Measurements from ENCODE around the gene STAT1.

GRCh38 chr2:191013682-191013931 lies 364 bp downstream of the STAT1 start:
- TF ChIP-seq HMG20A (CRISPR knock-in tag; conservative IDR thresholded peaks at IDR 0.05): no peak
- no peak for TF ChIP-seq CHD2 (IDR thresholded peaks at IDR 0.05; ENCODE audit: low read depth, low read length)
- TF ChIP-seq CTCF (IDR thresholded peaks at IDR 0.05 in 2 of 3, conservative IDR thresholded peaks at IDR 0.05 in 1 of 3; ENCODE audit: insufficient read depth in 2 of 3, low read depth in 1 of 3, low read length in 3 of 3): no peak
- TF ChIP-seq ZNF12 (CRISPR knock-in tag; IDR thresholded peaks at IDR 0.05): no peak
- TF ChIP-seq ZBTB34 (CRISPR knock-in tag; IDR thresholded peaks at IDR 0.05): no peak
- TF ChIP-seq HMGXB4 (CRISPR knock-in tag; IDR thresholded peaks at IDR 0.05): no peak
- no peak for TF ChIP-seq HNRNPLL (IDR thresholded peaks at IDR 0.05; ENCODE audit: low read depth, low read length, poor library complexity, severe bottlenecking)
- no peak for TF ChIP-seq PHF20 (IDR thresholded peaks at IDR 0.05; ENCODE audit: partially characterized antibody)
- no peak for TF ChIP-seq NFIC (IDR thresholded peaks at IDR 0.05)
- TF ChIP-seq RAD21 (CRISPR knock-in tag; conservative IDR thresholded peaks at IDR 0.05 in 1 of 2, IDR thresholded peaks at IDR 0.05 in 1 of 2): no peak
- no peak for TF ChIP-seq TBL1XR1 (IDR thresholded peaks at IDR 0.05; ENCODE audit: low read length in 2 of 2)
- TF ChIP-seq ZKSCAN8 (CRISPR knock-in tag; IDR thresholded peaks at IDR 0.05): no peak

All from K562 (cell line).